GM18868 (cell line): ENCODE data around the gene ZNF443.
A peak's percentile ranks its signal among the peaks of the same experiment; 100 is the strongest.
"Not testable (repeated sequence)": the region's sequence is repeated elsewhere in the genome, so short reads cannot be mapped to it uniquely, and the experiment has no call there.

Experiments used
- ATAC-seq: cut with Tn5 transposase; IDR thresholded peaks from one replicate; pipeline ENCODE4 v1.9.1; 2021; ENCODE audit warnings: mild to moderate bottlenecking, moderate library complexity; ENCODE audit not compliant: unreplicated experiment

Gene ZNF443

GRCh38 chr19:12425236-12425887 lies 15.5 kb downstream of the ZNF443 start:
- no peak for ATAC-seq

GRCh38 chr19:12417273-12417672 lies 23.5 kb downstream of the ZNF443 start:
- not testable (repeated sequence) for ATAC-seq

GRCh38 chr19:12411893-12412292 lies 28.9 kb downstream of the ZNF443 start:
- no peak for ATAC-seq

GRCh38 chr19:12400633-12401502 lies 40.0 kb downstream of the ZNF443 start, which contains the start of gene ZNF799:
TSS of gene ZNF799 (minus strand) at chr19:12401271. CDS start at chr19:12401070, 201 bp downstream.
- peak; percentile 90 for ATAC-seq

GRCh38 chr19:12399901-12400632 lies 40.8 kb downstream of the ZNF443 start:
- ATAC-seq: not testable (repeated sequence)

GRCh38 chr19:12391148-12391547 lies 49.7 kb downstream of the ZNF443 start:
- not testable (repeated sequence) for ATAC-seq

- ATAC-seq: not testable (repeated sequence)
These were observed 54.5 kb downstream of the ZNF443 start for GRCh38 chr19:12386365-12386764.

- ATAC-seq: no peak
These were observed 60.4 kb downstream of the ZNF443 start for GRCh38 chr19:12380444-12380737.

GRCh38 chr19:12379732-12380443 lies 60.9 kb downstream of the ZNF443 start:
- no peak for ATAC-seq
